GM21737 (cell line): ENCODE measurements around the gene ATP6V0E2.

Experiments
- ATAC-seq: cut with Tn5 transposase; IDR thresholded peaks from one replicate; pipeline ENCODE4 v1.9.1; 2021; ENCODE audit warnings: mild to moderate bottlenecking, moderate library complexity; ENCODE audit not compliant: unreplicated experiment

ATP6V0E2 gene

DNA sequence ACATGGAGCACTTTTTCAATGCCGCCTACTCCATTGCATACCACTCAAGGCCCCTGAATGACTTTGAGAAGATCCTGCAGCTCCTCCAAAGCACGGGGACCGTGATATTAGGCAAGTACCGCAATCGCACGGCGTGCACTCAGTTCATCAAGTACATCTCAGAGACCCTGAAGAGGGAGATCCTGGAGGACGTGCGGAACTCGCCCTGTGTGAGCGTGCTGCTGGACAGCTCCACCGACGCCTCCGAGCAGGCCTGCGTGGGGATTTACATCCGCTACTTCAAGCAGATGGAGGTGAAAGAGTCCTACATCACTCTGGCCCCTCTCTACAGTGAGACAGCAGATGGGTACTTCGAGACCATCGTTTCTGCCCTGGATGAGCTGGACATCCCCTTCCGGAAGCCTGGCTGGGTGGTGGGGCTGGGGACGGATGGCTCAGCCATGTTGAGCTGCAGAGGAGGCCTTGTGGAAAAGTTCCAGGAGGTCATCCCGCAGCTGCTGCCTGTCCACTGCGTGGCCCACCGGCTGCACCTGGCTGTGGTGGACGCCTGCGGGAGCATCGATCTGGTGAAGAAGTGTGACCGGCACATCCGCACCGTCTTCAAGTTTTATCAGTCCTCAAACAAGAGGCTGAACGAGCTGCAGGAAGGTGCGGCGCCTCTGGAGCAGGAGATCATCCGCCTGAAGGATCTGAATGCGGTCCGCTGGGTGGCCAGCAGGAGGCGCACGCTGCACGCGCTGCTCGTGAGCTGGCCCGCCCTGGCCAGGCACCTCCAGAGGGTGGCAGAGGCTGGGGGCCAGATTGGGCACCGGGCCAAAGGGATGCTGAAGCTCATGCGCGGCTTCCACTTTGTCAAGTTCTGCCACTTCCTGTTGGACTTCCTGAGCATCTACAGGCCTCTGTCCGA lies 12.7 kb upstream of the ATP6V0E2 start:
- ATAC-seq: no peak

- ATAC-seq: no peak
Observed at GRCh38 chr7:149861728-149862045, 12.1 kb upstream of the ATP6V0E2 start.

GRCh38 chr7:149862156-149862555 lies 11.6 kb upstream of the ATP6V0E2 start:
- no peak for ATAC-seq

GRCh38 chr7:149863500-149863899 lies 10.3 kb upstream of the ATP6V0E2 start:
- ATAC-seq: no peak

DNA sequence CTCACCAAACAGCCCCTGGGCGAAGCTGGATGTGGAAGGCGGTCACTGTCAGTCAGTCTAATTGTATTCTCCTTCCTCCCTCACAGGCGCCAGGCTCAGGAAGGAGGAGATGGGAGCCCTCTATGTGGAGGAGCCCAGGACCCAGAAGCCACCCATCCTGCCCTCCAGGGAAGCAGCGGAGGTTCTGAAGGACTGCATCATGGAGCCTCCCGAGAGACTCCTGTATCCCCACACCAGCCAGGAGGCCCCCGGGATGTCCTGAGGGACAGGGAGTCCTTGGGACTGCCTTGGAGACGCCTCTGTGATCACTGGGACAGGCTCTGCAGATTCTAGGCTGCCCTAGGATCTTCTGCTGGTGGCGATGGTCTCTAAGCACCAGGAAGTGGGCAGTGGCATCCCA lies 9.7 kb upstream of the ATP6V0E2 start:
- ATAC-seq: no peak

GRCh38 chr7:149864751-149865150 lies 9.0 kb upstream of the ATP6V0E2 start:
- no peak for ATAC-seq

- no peak for ATAC-seq
Observed at GRCh38 chr7:149865437-149865836, 8.3 kb upstream of the ATP6V0E2 start.

DNA sequence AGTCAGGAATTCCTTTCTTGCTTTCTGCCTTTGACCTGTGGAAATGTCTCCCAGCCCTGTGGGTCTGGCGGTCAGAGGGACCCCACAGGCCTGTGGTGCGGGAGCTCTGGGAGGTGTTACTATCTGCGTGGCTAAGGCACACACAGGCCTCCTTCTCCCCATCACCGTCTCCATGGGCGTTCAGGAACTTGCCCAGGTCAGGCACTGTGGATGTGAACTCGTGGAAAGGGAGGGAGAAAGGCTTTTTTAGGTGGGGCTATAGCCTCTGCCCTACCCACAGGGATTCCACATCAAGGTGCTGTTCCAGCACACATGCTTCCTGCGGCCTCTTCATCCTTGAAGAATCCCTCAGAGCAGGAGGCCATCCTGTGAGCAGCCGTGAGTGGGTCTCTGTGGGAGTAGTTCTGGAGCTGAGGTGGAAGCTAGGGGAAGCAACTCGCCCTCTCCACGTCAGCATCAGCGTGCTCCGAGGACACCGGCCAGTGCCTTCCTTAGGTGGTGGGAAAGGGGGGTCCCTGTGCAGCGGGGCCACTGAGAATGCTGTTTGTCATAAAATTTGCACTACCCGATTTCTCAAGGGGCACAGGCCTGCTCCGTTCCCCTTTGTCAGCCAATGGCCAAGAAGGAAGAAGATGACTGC lies 7.5 kb upstream of the ATP6V0E2 start:
- no peak for ATAC-seq

GRCh38 chr7:149866779-149867447 lies 6.9 kb upstream of the ATP6V0E2 start:
- ATAC-seq: no peak

DNA sequence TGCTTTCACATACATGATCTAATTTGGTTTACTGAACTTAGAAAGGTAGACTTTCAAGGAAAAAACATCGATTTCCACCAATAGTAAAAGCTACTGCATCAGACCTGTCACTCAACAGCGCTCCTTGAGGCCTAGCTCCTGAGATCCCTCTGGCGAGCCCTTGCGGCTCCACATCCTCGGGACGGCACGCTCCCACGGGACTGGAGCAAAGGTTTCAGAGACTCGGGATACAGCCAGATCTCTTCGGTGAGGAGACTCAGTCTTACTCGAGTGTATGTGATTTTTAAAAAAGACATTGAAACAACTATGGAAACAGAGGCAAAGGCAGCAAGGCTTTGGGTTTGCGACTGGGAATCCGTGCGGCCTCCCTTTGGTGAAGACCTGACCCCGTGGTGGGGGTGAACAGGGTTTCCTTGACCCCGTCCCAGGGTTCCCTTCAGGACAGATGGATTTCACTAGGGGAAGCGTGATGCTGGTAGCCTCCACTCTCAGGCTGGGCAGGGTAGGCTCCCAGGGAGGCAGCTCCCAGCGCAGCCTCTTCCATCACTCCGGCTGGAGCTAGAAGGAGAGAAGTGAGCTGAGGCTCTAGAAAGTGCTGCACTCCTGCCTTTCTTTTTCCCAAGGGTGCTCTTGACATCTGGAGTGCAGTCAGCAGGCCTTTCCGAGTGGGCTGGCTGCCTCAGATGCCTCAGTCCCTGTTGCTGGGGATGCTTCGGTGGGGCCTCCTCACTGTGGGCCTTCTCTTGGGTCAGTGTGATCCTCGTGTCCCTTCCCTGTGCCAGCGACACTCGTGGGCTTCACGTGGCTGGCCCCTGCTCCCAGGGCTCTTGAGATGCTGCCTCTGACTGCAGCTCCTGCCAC lies 5.8 kb upstream of the ATP6V0E2 start:
- no peak for ATAC-seq

GRCh38 chr7:149868623-149869290 lies 5.0 kb upstream of the ATP6V0E2 start:
- ATAC-seq: no peak

DNA sequence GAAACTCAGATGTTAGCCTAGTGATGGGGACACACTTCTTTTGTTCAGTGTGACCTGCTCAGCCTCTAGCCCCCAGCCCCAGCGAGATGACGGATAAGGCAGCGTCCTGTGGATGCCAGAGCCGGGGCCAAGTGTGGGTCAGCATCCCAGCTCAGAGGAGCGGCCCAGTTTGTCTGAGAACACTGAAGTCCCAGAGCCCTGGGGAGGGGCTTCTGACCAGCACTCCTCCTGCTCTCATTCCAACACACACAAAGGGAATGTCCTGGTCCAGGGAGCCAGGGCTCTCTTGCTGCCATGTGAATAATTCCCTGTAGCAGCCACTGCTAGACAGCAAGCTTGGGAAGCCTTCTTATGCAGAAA lies 4.5 kb upstream of the ATP6V0E2 start:
- no peak for ATAC-seq

DNA sequence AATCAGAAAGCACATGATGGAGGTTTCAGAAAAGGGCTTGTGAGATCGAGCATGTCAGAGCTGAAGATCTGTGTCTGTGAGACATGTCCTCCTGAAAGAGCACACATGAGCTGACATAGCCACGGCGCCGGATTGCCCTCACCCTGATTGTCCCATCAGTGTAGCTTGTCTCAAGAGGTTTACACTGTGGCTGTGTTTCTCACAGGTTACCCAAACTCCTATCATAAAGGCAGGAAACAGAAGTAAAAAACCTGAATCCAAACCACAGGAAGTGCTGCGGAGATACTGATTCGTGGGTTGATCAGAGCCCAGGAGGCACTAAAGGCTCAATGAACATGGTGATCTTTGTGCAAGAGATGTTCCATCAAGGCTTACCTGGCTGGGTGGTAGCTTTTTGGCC lies 3.9 kb upstream of the ATP6V0E2 start:
- ATAC-seq: no peak

- ATAC-seq: no peak
Observed at GRCh38 chr7:149870274-149870673, 3.5 kb upstream of the ATP6V0E2 start.

GRCh38 chr7:149870701-149871483 lies 2.9 kb upstream of the ATP6V0E2 start:
- no peak for ATAC-seq

DNA sequence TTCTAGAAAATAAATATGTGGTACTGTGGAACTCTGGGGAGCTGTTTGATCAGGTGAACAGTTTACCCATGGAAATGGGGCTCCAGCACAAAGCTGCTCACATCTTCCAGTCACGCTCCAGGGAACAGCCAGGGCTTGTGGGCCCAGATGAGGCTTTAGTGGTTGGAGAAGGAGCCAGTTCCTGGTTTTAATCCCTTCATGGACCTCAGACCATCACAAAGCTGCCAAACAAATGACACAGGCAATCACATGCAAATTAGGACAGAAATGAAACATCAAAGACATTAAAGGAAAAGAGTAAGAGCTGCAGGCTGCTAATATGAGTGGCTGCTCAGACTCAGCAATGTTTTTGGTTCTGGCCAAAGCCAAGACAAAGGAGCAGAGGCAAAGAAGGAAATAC lies 2.2 kb upstream of the ATP6V0E2 start:
- no peak for ATAC-seq

DNA sequence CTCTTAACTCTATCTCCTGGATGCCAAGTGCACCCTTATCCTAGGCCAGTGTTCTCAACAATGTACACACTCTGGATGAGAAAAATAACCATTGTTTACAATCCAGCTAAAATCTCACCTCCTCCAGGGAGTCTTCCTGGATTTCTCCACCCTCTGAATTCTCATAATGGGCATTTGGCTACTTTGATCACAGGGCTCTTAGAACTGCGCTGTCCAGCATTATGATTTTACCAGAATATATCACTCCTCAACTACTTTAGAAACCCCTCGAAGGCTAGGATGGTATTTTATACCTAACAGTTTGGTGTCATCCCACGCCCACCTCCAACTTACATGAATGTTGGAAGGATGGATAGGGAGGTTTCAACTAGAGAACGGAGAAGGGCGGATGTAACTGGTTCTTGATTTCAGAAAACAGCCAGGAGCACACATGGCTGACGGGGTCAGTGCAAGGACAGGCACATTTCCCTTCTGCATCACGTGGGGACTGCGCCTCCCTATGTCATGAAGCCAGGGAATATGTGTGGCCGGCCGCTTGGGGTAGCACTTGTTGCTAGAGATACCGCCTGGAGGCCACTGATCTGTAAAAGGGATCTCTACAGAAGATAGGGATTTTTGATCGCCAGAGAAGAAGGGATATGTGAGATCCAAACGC lies 1.2 kb upstream of the ATP6V0E2 start:
- no peak for ATAC-seq

DNA sequence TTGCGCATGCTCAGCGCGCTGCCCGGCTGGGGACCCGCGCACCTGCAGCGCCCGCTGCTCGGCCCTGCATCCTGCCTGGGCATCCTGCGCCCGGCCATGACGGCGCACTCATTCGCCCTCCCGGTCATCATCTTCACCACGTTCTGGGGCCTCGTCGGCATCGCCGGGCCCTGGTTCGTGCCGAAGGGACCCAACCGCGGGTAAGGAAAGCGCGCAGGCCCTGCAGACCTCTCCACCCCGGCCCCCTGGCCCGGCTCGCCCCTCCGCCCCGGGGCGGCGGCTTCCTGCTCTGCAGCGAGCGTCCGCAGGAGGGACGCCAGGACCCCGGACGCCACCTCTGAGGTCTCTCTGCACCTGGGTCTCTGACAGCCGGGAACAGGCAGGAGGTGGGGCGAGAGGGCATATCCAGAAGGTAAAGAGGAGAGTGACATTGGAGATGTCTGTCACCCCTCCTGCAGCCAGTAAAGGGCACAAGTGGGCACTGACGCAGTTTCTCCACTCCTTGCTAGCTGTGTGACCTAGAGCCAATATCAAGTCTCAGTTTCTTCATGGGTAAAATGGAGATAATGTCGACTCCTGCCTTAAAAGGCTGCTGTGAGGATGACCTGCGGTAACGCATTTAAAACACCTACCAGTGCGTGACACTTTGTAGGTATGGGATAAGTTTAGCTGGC lies 338 bp downstream of the ATP6V0E2 start:
- peak; percentile 13 for ATAC-seq

- no peak for ATAC-seq
Observed at GRCh38 chr7:149874644-149875028, 867 bp downstream of the ATP6V0E2 start.
